NCI-H1436 (cell line): ENCODE data around the gene ZNF716.
"Not testable (repeated sequence)": the region's sequence is repeated elsewhere in the genome, so short reads cannot be mapped to it uniquely, and the experiment has no call there.

Source experiments
- DNase-seq: peaks from one replicate; lab custom pipeline; 2025; lab: John Stamatoyannopoulos, UW

Gene ZNF716

GRCh38 chr7:57449904-57450303 lies at the start of gene ZNF716:
Gene ZNF716 (plus strand): TSS chr7:57450177. CDS start chr7:57450289, 112 bp downstream.
- DNase-seq = no peak

- no peak for DNase-seq
Observed at GRCh38 chr7:57400531-57401155, 49.3 kb upstream of the ZNF716 start.

GRCh38 chr7:57403051-57403450 lies 46.9 kb upstream of the ZNF716 start:
- DNase-seq = not testable (repeated sequence)

- no peak for DNase-seq
Observed at GRCh38 chr7:57403601-57404342, 46.2 kb upstream of the ZNF716 start.

GRCh38 chr7:57404343-57404966 lies 45.5 kb upstream of the ZNF716 start:
- no peak for DNase-seq

GRCh38 chr7:57404967-57405421 lies 45.0 kb upstream of the ZNF716 start:
- no peak for DNase-seq

- DNase-seq = no peak
Observed at GRCh38 chr7:57407125-57407524, 42.9 kb upstream of the ZNF716 start.

GRCh38 chr7:57412168-57412567 lies 37.8 kb upstream of the ZNF716 start:
- DNase-seq = no peak

- DNase-seq = no peak
Observed at GRCh38 chr7:57412618-57413017, 37.4 kb upstream of the ZNF716 start.

GRCh38 chr7:57413529-57414398 lies 36.2 kb upstream of the ZNF716 start:
- no peak for DNase-seq

GRCh38 chr7:57414415-57414814 lies 35.6 kb upstream of the ZNF716 start:
- no peak for DNase-seq

GRCh38 chr7:57414852-57415251 lies 35.1 kb upstream of the ZNF716 start:
- no peak for DNase-seq

GRCh38 chr7:57415326-57415725 lies 34.7 kb upstream of the ZNF716 start:
- no peak for DNase-seq

- DNase-seq = no peak
Observed at GRCh38 chr7:57415730-57416129, 34.2 kb upstream of the ZNF716 start.

- no peak for DNase-seq
Observed at GRCh38 chr7:57416601-57417358, 33.2 kb upstream of the ZNF716 start.

- DNase-seq = no peak
Observed at GRCh38 chr7:57417736-57418135, 32.2 kb upstream of the ZNF716 start.

- DNase-seq = no peak
Observed at GRCh38 chr7:57423768-57424167, 26.2 kb upstream of the ZNF716 start.

- DNase-seq = no peak
Observed at GRCh38 chr7:57424515-57425238, 25.3 kb upstream of the ZNF716 start.

- DNase-seq = no peak
Observed at GRCh38 chr7:57425239-57425944, 24.6 kb upstream of the ZNF716 start.
